ENCODE data around the gene SSR4. TPM values are rescaled to one million over a fixed set of nuclear protein-coding genes. Genes with fewer than 3 reads are reported as not detected.

The SSR4 gene
- total and polyA plus RNA-seq, 2 donors (not counting 1 experiment from before 2014, with no cell fraction given), result 141 to 144 TPM

GRCh38 chrX:153801669-153802068, 7.2 kb downstream of the SSR4 start:
- Histone ChIP-seq H3K4me3 (replicated peaks in 1 of 4; ENCODE audit: control extremely low read depth in 1 of 4, insufficient read depth in 1 of 4, low read depth in 3 of 4, low read length in 4 of 4) (no peak overlapping the region), H3K4me1 (ENCODE audit: control insufficient read depth, extremely low read depth, insufficient read depth, low read length) (no peaks in the 10 kb centered on the region), H2AFZ (ENCODE audit: low read length) (no peak overlapping the region), H3K27ac (ENCODE audit: insufficient read depth, low read length) (no peak overlapping the region), H3K36me3 (ENCODE audit: control insufficient read depth, insufficient read depth, low read length) (peaks cover 6% of the 10 kb centered on the region), H3K9me3 (ENCODE audit: control insufficient read depth, insufficient read depth, low read depth, low read length) (no peaks in the 10 kb centered on the region), H3K79me2 (ENCODE audit: control insufficient read depth, insufficient read depth, low read length) (no peaks in the 10 kb centered on the region), H3K9ac (ENCODE audit: insufficient read depth, low read length) (no peak overlapping the region), H3K27me3 (ENCODE audit: control insufficient read depth, insufficient read depth, low read length) (no peaks in the 10 kb centered on the region), H4K20me1 (ENCODE audit: control insufficient read depth, extremely low read depth, insufficient read depth, low read length) (no peaks in the 10 kb centered on the region), H3K4me2 (ENCODE audit: extremely low read depth, insufficient read depth, low read length) (no peak overlapping the region)
- DNase-seq (ENCODE audit: low read depth in 2 of 2), result no peak
- TF ChIP-seq EZH2 (IDR thresholded peaks at IDR 0.05; ENCODE audit: low read length, missing control alignments), result no peak
- TF ChIP-seq, protein P1, sequence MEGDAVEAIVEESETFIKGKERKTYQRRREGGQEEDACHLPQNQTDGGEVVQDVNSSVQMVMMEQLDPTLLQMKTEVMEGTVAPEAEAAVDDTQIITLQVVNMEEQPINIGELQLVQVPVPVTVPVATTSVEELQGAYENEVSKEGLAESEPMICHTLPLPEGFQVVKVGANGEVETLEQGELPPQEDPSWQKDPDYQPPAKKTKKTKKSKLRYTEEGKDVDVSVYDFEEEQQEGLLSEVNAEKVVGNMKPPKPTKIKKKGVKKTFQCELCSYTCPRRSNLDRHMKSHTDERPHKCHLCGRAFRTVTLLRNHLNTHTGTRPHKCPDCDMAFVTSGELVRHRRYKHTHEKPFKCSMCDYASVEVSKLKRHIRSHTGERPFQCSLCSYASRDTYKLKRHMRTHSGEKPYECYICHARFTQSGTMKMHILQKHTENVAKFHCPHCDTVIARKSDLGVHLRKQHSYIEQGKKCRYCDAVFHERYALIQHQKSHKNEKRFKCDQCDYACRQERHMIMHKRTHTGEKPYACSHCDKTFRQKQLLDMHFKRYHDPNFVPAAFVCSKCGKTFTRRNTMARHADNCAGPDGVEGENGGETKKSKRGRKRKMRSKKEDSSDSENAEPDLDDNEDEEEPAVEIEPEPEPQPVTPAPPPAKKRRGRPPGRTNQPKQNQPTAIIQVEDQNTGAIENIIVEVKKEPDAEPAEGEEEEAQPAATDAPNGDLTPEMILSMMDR (conservative IDR thresholded peaks at IDR 0.05 in 1 of 2, IDR thresholded peaks at IDR 0.05 in 1 of 2; ENCODE audit: low read depth in 1 of 2, low read length in 2 of 2), result no peak

DNA sequence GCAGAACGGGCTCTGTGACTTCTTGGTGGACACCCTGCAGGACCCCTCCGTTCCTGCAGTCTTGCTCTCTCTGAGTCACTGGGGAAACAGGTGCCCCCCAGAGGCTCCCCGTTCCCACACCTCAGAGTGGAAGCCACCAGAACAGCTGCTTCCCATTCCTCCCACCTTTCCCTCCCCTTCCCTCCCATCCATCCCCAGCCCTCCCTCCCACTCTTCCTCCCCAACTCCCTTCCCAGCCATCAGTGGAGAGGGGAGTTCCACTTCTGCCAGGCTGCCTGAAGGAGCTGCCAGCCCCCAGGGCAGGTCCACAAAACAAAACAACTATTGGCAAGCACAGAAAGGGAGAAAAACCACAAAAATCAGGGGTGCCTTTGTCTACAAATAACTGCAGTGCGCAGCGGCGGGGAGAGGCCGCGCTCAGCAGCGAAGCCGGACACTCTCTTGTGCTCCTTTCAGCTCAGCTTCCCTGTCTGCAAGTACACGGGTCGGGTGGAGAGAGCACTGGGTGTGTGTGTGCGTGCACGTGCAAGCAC, 8.1 kb downstream of the SSR4 start:
- Histone ChIP-seq H3K9ac (ENCODE audit: insufficient read depth, low read length) (no peak overlapping the region), H3K9me3 (ENCODE audit: control insufficient read depth, insufficient read depth, low read depth, low read length) (no peaks in the 10 kb centered on the region), H3K4me1 (ENCODE audit: control insufficient read depth, extremely low read depth, insufficient read depth, low read length) (no peaks in the 10 kb centered on the region), H4K20me1 (ENCODE audit: control insufficient read depth, extremely low read depth, insufficient read depth, low read length) (no peaks in the 10 kb centered on the region), H3K27me3 (ENCODE audit: control insufficient read depth, insufficient read depth, low read length) (no peaks in the 10 kb centered on the region), H3K36me3 (ENCODE audit: control insufficient read depth, insufficient read depth, low read length) (peaks cover 5% of the 10 kb centered on the region), H2AFZ (ENCODE audit: low read length) (no peak overlapping the region), H3K4me3 (replicated peaks in 1 of 4; ENCODE audit: control extremely low read depth in 1 of 4, insufficient read depth in 1 of 4, low read depth in 3 of 4, low read length in 4 of 4) (no peak overlapping the region), H3K79me2 (ENCODE audit: control insufficient read depth, insufficient read depth, low read length) (no peaks in the 10 kb centered on the region), H3K4me2 (ENCODE audit: extremely low read depth, insufficient read depth, low read length) (no peak overlapping the region), H3K27ac (ENCODE audit: insufficient read depth, low read length) (no peak overlapping the region)
- TF ChIP-seq, protein P1 (conservative IDR thresholded peaks at IDR 0.05 in 1 of 2, IDR thresholded peaks at IDR 0.05 in 1 of 2; ENCODE audit: low read depth in 1 of 2, low read length in 2 of 2), result no peak
- TF ChIP-seq EZH2 (IDR thresholded peaks at IDR 0.05; ENCODE audit: low read length, missing control alignments), result no peak
- no peak for DNase-seq (ENCODE audit: low read depth in 2 of 2)

- Histone ChIP-seq H3K9me3 (ENCODE audit: control insufficient read depth, insufficient read depth, low read depth, low read length) (no peaks in the 10 kb centered on the region), H3K4me2 (ENCODE audit: extremely low read depth, insufficient read depth, low read length) (no peak overlapping the region), H3K27me3 (ENCODE audit: control insufficient read depth, insufficient read depth, low read length) (no peaks in the 10 kb centered on the region), H4K20me1 (ENCODE audit: control insufficient read depth, extremely low read depth, insufficient read depth, low read length) (no peaks in the 10 kb centered on the region), H3K36me3 (ENCODE audit: control insufficient read depth, insufficient read depth, low read length) (peaks cover 4% of the 10 kb centered on the region), H3K79me2 (ENCODE audit: control insufficient read depth, insufficient read depth, low read length) (no peaks in the 10 kb centered on the region), H3K4me1 (ENCODE audit: control insufficient read depth, extremely low read depth, insufficient read depth, low read length) (no peaks in the 10 kb centered on the region), H2AFZ (ENCODE audit: low read length) (no peak overlapping the region), H3K9ac (ENCODE audit: insufficient read depth, low read length) (no peak overlapping the region), H3K4me3 (replicated peaks in 1 of 4; ENCODE audit: control extremely low read depth in 1 of 4, insufficient read depth in 1 of 4, low read depth in 3 of 4, low read length in 4 of 4) (no peak overlapping the region), H3K27ac (ENCODE audit: insufficient read depth, low read length) (no peak overlapping the region)
- TF ChIP-seq, protein P1 (conservative IDR thresholded peaks at IDR 0.05 in 1 of 2, IDR thresholded peaks at IDR 0.05 in 1 of 2; ENCODE audit: low read depth in 1 of 2, low read length in 2 of 2), result no peak
- no peak for TF ChIP-seq EZH2 (IDR thresholded peaks at IDR 0.05; ENCODE audit: low read length, missing control alignments)
- no peak for DNase-seq (ENCODE audit: low read depth in 2 of 2)
Measured at GRCh38 chrX:153803211-153804099, 9.0 kb downstream of the SSR4 start.

All from fibroblast of lung (primary cell).